ENCODE results near the gene CHRNA4. TPM values are rescaled to one million over a fixed set of nuclear protein-coding genes. Genes with fewer than 3 reads are reported as not detected.

Gene CHRNA4
- total and polyA plus RNA-seq, 2 of the 13 experiments (the other 11 are each of a cell fraction or from before 2014, with no cell fraction given) = not detected

GRCh38 chr20:63376283-63377250, 15.4 kb upstream of the CHRNA4 start (continued):
- TF ChIP-seq SETDB1 (CRISPR knock-in tag; IDR thresholded peaks at IDR 0.05; ENCODE audit: borderline replicate concordance) (no peak), HDAC6 (IDR thresholded peaks at IDR 0.05; ENCODE audit: low read depth, low read length) (no peak), ETV5 (CRISPR knock-in tag; IDR thresholded peaks at IDR 0.05; ENCODE audit: borderline replicate concordance) (no peak), ZNF350 (CRISPR knock-in tag; IDR thresholded peaks at IDR 0.05; ENCODE audit: borderline replicate concordance, low read depth) (no peak), DPF2 (CRISPR knock-in tag; IDR thresholded peaks at IDR 0.05; ENCODE audit: borderline replicate concordance, low read depth) (0 out of 2 replicates have a peak, but pooled peaks have one; percentile 28), RARA (CRISPR knock-in tag; IDR thresholded peaks at IDR 0.05) (peak; percentile 35; the same call in 1 of the 2 replicates), TAF15 (IDR thresholded peaks at IDR 0.05; ENCODE audit: low read depth, low read length, poor library complexity, severe bottlenecking) (no peak), ZNF552 (CRISPR knock-in tag; IDR thresholded peaks at IDR 0.05; ENCODE audit: borderline replicate concordance) (no peak), ZEB1 (IDR thresholded peaks at IDR 0.05; ENCODE audit: insufficient replicate concordance, low read depth) (no peak), ELF3 (CRISPR knock-in tag; IDR thresholded peaks at IDR 0.05) (no peak), RELA (CRISPR knock-in tag; IDR thresholded peaks at IDR 0.05) (no peak), ZNF878 (CRISPR knock-in tag; IDR thresholded peaks at IDR 0.05) (no peak), HNRNPL (IDR thresholded peaks at IDR 0.05; ENCODE audit: low read depth, low read length) (no peak), CHD2 (IDR thresholded peaks at IDR 0.05; ENCODE audit: low read depth, low read length) (no peak), ZNF652 (CRISPR knock-in tag; IDR thresholded peaks at IDR 0.05; ENCODE audit: borderline replicate concordance, low read depth) (no peak), HBP1 (CRISPR knock-in tag; IDR thresholded peaks at IDR 0.05; ENCODE audit: low read depth) (no peak), AGO2 (optimal IDR thresholded peaks at IDR 0.05; ENCODE audit: low read depth, low read length) (no peak), ZNF335 (CRISPR knock-in tag; IDR thresholded peaks at IDR 0.05) (no peak), RORA (CRISPR knock-in tag; IDR thresholded peaks at IDR 0.05) (no peak), ELK4 (CRISPR knock-in tag; IDR thresholded peaks at IDR 0.05; ENCODE audit: borderline replicate concordance) (no peak), PRMT3 (CRISPR knock-in tag; IDR thresholded peaks at IDR 0.05; ENCODE audit: borderline replicate concordance, low read depth) (no peak)
- TF ChIP-seq, protein P1, sequence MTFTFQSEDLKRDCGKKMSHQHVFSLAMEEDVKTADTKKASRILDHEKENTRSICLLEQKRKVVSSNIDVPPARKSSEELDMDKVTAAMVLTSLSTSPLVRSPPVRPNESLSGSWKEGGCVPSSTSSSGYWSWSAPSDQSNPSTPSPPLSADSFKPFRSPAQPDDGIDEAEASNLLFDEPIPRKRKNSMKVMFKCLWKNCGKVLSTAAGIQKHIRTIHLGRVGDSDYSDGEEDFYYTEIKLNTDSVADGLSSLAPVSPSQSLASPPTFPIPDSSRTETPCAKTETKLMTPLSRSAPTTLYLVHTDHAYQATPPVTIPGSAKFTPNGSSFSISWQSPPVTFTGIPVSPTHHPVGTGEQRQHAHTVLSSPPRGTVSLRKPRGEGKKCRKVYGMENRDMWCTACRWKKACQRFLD (CRISPR knock-in tag; IDR thresholded peaks at IDR 0.05; ENCODE audit: borderline replicate concordance) = no peak
- TF ChIP-seq, protein P2, sequence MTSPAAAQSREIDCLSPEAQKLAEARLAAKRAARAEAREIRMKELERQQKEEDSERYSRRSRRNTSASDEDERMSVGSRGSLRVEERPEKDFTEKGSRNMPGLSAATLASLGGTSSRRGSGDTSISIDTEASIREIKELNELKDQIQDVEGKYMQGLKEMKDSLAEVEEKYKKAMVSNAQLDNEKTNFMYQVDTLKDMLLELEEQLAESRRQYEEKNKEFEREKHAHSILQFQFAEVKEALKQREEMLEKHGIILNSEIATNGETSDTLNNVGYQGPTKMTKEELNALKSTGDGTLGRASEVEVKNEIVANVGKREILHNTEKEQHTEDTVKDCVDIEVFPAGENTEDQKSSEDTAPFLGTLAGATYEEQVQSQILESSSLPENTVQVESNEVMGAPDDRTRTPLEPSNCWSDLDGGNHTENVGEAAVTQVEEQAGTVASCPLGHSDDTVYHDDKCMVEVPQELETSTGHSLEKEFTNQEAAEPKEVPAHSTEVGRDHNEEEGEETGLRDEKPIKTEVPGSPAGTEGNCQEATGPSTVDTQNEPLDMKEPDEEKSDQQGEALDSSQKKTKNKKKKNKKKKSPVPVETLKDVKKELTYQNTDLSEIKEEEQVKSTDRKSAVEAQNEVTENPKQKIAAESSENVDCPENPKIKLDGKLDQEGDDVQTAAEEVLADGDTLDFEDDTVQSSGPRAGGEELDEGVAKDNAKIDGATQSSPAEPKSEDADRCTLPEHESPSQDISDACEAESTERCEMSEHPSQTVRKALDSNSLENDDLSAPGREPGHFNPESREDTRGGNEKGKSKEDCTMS (CRISPR knock-in tag; conservative IDR thresholded peaks at IDR 0.05) = no peak
